Measurements from ENCODE around the gene SCRT2. TPM values are rescaled to one million over a fixed set of nuclear protein-coding genes. Genes with fewer than 3 reads are reported as not detected.

The SCRT2 gene
- total RNA-seq, 1 experiment from 2014 or later: not detected

DNA sequence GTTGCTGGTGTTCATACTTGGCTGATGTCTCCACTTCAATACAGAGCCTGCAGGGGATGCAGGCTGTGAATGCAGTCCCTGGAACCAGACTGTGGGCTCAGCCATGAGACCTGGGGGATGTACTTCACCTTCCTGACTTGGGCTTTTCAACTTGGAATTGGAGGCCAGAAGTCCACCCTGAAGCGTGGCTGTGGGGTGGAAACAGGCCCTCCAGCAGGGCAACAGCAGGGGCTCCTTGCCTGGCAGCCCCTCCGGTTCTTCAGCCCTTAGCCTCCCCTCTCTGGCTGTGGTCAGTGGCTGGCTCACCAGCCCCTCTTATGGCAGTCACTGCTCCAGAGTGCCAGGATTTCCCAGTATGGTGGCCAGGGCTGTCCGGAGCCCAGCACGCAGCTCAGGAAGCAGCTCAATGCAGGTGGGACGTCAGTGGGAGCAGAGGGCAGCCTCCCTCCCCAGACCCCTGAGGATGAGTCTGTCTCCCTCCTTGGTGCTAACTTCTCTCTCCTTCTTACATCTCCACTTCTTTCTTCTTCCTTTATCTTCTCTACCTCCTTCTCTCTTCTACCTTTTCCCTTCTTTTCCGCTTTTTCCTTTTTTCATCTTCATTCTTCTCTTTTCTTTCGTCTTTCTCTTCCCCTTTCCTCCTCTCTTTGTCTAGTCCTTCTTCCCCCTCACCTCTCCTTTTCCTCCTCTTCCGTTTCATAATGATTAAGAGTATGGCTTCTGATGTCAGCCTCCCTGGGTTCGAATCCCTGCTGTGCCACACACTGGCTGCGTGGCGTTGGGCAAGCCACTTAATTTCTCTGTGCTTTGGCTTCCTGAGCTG lies 47.4 kb upstream of the SCRT2 start:
- Histone ChIP-seq H3K4me3 (ENCODE audit: low read depth in 2 of 2, low read length in 2 of 2) (no peak overlapping the region), H3K27me3 (ENCODE audit: control insufficient read depth, insufficient read depth, low read length) (peaks cover 3% of the 10 kb centered on the region), H3K9me3 (ENCODE audit: control insufficient read depth, insufficient read depth, low read depth, low read length) (no peaks in the 10 kb centered on the region), H3K36me3 (ENCODE audit: control insufficient read depth, insufficient read depth, low read length) (no peaks in the 10 kb centered on the region), H3K27ac (ENCODE audit: low read length) (no peak overlapping the region), H3K4me1 (ENCODE audit: control insufficient read depth, insufficient read depth, low read length) (no peaks in the 10 kb centered on the region)
- in situ Hi-C loops (cut with HindIII; ENCODE audit: low pct_unique_long_range_greater_than_20kb, low sequenced_read_pairs) (no loop called here), intact Hi-C loops (cut with micrococcal nuclease; ENCODE audit: unreplicated experiment) (no loop called here)
- TF ChIP-seq, protein P1, sequence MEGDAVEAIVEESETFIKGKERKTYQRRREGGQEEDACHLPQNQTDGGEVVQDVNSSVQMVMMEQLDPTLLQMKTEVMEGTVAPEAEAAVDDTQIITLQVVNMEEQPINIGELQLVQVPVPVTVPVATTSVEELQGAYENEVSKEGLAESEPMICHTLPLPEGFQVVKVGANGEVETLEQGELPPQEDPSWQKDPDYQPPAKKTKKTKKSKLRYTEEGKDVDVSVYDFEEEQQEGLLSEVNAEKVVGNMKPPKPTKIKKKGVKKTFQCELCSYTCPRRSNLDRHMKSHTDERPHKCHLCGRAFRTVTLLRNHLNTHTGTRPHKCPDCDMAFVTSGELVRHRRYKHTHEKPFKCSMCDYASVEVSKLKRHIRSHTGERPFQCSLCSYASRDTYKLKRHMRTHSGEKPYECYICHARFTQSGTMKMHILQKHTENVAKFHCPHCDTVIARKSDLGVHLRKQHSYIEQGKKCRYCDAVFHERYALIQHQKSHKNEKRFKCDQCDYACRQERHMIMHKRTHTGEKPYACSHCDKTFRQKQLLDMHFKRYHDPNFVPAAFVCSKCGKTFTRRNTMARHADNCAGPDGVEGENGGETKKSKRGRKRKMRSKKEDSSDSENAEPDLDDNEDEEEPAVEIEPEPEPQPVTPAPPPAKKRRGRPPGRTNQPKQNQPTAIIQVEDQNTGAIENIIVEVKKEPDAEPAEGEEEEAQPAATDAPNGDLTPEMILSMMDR (IDR thresholded peaks at IDR 0.05): no peak
- no peak for TF ChIP-seq TCF7L2 (IDR thresholded peaks at IDR 0.05; ENCODE audit: low read depth, low read length)
- TF ChIP-seq SIN3A (IDR thresholded peaks at IDR 0.05; ENCODE audit: borderline replicate concordance, insufficient read depth, low read depth, low read length): no peak
- TF ChIP-seq POLR2AphosphoS5 (IDR thresholded peaks at IDR 0.05; ENCODE audit: low read depth, low read length): no peak
- TF ChIP-seq, protein P2, sequence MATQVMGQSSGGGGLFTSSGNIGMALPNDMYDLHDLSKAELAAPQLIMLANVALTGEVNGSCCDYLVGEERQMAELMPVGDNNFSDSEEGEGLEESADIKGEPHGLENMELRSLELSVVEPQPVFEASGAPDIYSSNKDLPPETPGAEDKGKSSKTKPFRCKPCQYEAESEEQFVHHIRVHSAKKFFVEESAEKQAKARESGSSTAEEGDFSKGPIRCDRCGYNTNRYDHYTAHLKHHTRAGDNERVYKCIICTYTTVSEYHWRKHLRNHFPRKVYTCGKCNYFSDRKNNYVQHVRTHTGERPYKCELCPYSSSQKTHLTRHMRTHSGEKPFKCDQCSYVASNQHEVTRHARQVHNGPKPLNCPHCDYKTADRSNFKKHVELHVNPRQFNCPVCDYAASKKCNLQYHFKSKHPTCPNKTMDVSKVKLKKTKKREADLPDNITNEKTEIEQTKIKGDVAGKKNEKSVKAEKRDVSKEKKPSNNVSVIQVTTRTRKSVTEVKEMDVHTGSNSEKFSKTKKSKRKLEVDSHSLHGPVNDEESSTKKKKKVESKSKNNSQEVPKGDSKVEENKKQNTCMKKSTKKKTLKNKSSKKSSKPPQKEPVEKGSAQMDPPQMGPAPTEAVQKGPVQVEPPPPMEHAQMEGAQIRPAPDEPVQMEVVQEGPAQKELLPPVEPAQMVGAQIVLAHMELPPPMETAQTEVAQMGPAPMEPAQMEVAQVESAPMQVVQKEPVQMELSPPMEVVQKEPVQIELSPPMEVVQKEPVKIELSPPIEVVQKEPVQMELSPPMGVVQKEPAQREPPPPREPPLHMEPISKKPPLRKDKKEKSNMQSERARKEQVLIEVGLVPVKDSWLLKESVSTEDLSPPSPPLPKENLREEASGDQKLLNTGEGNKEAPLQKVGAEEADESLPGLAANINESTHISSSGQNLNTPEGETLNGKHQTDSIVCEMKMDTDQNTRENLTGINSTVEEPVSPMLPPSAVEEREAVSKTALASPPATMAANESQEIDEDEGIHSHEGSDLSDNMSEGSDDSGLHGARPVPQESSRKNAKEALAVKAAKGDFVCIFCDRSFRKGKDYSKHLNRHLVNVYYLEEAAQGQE (IDR thresholded peaks at IDR 0.05; ENCODE audit: insufficient read depth in 1 of 2, low read depth in 2 of 2, low read length in 1 of 2): no peak
- POLR2A ChIA-PET: no interaction called here
- CTCF ChIA-PET: no interaction called here
- BruUV-seq (replicated peaks): no TSS peak
- DNase-seq (ENCODE audit: low read depth, low spot score) (no peak), ATAC-seq (no peak)

- ChIA-PET CTCF (no interaction called here), POLR2A (no interaction called here)
- no TSS peak for BruUV-seq (replicated peaks)
- in situ Hi-C loops (cut with HindIII; ENCODE audit: low pct_unique_long_range_greater_than_20kb, low sequenced_read_pairs): no loop called here
- H3K4me1 ChIP-seq (ENCODE audit: control insufficient read depth, insufficient read depth, low read length): no peaks in the 10 kb centered on the region
- H3K9me3 ChIP-seq (ENCODE audit: control insufficient read depth, insufficient read depth, low read depth, low read length): no peaks in the 10 kb centered on the region
- H3K4me3 ChIP-seq (ENCODE audit: low read depth in 2 of 2, low read length in 2 of 2): no peak overlapping the region
- no peak overlapping the region for H3K27ac ChIP-seq (ENCODE audit: low read length)
- peaks cover 3% of the 10 kb centered on the region for H3K27me3 ChIP-seq (ENCODE audit: control insufficient read depth, insufficient read depth, low read length)
- no peak for TF ChIP-seq SIN3A (IDR thresholded peaks at IDR 0.05; ENCODE audit: borderline replicate concordance, insufficient read depth, low read depth, low read length)
- TF ChIP-seq, protein P1 (IDR thresholded peaks at IDR 0.05): no peak
- no peak for TF ChIP-seq POLR2AphosphoS5 (IDR thresholded peaks at IDR 0.05; ENCODE audit: low read depth, low read length)
- TF ChIP-seq, protein P2 (IDR thresholded peaks at IDR 0.05; ENCODE audit: insufficient read depth in 1 of 2, low read depth in 2 of 2, low read length in 1 of 2): no peak
- no peak for TF ChIP-seq TCF7L2 (IDR thresholded peaks at IDR 0.05; ENCODE audit: low read depth, low read length)
- H3K36me3 ChIP-seq (ENCODE audit: control insufficient read depth, insufficient read depth, low read length): no peaks in the 10 kb centered on the region
- DNase-seq (ENCODE audit: low read depth, low spot score): no peak
- intact Hi-C loops (cut with micrococcal nuclease; ENCODE audit: unreplicated experiment): no loop called here
- ATAC-seq: no peak
Measured at GRCh38 chr20:721876-722275, 46.3 kb upstream of the SCRT2 start.

Data from Panc1 (cell line).